HuH-7.5 (cell line): ENCODE measurements around the gene DYNLT2B.
"Not testable (repeated sequence)": the region's sequence is repeated elsewhere in the genome, so short reads cannot be mapped to it uniquely, and the experiment has no call there.

Source experiments
- DNase-seq: peaks from one replicate; pipeline ENCODE4 v3.0.0; 2011; ENCODE audit warnings: low spot score

Gene DYNLT2B

DNA sequence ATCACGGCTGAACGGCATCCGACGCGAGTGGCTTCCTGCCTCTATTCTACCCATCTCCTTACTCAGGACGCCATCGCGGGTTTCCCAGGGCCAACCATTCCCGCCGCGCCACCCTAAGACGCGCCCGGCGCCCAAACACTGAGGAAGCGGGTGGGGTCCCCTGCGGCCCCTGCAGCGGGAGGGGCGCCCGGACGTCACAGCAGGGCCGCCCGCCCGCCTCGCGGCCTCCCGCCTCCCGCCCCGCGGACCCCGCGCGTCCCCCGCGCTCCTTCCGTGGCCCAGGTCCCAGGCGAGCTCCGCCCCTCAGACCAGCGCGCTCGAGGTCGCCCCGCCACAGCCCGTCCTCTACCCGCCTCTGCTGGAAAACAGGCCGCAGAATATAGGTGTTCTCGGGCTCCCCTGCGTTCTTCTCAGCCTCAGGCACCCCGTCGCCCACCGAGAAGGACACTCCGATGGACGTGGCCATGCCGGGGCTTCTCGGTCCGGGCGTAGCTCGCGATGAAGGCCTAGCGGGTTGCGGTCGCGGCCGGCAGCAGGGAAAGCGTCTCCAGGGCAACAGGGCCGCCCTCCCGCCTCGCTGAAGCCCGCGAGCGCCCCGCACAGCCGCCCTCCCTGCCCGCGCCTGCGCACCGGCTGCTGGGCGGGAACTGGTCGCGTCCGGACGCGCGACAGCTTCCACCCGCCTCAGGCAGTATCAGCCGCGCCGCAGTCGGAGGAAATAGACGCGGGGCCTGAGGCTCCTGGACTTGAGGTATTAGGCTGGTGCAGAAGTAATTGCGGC lies at the start of gene DYNLT2B:
Gene DYNLT2B (minus strand): TSS at position 554 of the 781 bp plus-strand sequence. CDS start 88 bp downstream, at position 466.
- DNase-seq: peak; percentile 93

GRCh38 chr3:196365736-196366135 lies 47.7 kb upstream of the DYNLT2B start:
- no peak for DNase-seq

DNA sequence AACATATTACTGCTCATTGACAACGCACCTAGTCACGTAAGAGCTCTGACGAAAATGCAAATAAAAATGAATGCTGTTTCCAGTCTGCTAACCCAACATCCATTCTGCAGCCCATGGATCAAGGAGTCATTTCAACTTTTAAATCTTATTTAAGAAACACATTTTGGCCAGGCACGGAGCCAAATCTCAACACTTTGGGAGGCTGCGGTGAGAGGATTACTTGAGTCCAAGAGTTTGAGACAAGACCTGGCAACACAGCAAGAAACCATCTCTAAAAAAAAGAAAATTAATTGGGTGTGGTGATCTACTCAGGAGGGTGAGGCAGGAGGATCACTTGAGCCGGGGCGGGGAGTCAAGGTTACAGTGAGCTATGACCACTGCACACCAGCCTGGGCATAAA lies 42.5 kb upstream of the DYNLT2B start:
- no peak for DNase-seq

GRCh38 chr3:196358540-196358939 lies 40.5 kb upstream of the DYNLT2B start:
- not testable (repeated sequence) for DNase-seq

DNA sequence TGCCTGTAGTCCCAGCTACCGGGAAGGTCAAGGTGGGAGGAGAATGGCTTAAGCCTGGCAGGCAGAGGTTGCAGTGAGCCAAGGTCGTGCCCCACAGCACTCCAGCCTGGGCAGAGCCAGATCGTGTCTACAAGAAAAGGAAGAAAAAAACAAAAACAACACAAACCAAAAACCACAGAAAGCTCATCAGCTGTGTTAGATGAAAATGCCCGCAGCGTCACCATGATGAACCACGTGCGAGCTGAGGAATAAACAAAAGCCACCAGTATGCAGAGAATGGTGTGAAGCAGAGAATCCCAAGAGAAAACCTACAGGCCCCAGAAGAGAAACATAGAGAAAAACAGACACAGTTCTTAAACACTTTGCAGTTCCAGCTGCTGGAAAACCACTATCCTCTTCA lies 39.9 kb upstream of the DYNLT2B start:
- no peak for DNase-seq

DNA sequence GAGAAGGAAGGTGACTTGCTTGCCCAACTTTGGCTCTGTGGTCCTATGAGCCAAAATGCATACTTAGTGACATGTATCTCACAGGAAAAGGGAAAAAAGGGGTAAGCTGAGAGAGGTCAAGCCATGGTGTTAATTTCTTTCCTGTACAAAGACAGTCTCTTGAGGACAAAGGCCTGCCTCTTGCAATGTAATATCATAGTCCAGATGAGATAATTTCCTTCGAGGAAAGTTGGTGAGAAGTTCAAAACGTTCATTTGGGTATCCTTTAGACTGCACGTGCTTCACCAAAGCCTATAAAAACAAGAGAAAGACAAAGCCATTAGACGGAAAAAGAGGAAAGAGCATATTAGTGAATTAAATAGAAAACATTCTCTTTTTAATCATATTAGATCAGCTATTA lies 38.5 kb upstream of the DYNLT2B start:
- no peak for DNase-seq

GRCh38 chr3:196355668-196356067 lies 37.6 kb upstream of the DYNLT2B start:
- no peak for DNase-seq

DNA sequence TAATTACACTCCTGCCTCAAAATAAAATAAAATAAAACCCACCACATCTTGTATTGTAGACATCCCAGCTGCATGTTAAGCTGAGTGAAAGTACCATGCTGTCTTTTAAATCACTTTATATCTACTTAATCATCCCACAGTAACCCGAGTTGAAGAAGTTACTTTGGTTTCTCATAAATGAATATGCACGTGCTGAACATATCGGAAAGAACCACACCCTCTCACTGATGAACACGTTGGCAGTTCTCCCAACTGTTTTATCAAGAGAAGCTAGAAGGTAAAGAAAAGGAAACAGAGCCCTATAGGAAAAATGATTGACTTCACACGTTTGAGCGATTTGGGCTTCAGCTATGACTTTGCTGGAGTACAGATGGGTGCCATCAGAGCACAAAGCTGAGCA lies 36.1 kb upstream of the DYNLT2B start:
- DNase-seq: no peak

GRCh38 chr3:196351541-196351940 lies 33.5 kb upstream of the DYNLT2B start:
- no peak for DNase-seq

DNA sequence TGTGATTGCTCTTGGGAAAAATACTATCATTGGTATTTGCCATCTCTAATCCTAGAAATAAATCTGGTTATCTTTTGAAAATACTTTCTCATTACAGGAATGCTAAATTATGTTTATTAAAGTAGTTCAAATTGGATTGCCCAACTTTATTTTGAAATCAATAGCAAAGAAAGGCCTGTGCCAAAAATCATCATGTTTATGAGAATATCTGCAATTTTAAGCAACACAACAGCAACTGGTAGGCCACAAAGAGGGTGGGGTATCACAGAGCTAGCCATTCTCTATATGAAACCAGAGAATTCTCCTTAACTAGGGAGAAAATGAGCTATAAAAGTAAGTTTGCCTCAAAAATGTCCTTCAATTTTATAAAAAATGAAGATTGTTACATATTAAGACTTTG lies 32.0 kb upstream of the DYNLT2B start:
- no peak for DNase-seq

DNA sequence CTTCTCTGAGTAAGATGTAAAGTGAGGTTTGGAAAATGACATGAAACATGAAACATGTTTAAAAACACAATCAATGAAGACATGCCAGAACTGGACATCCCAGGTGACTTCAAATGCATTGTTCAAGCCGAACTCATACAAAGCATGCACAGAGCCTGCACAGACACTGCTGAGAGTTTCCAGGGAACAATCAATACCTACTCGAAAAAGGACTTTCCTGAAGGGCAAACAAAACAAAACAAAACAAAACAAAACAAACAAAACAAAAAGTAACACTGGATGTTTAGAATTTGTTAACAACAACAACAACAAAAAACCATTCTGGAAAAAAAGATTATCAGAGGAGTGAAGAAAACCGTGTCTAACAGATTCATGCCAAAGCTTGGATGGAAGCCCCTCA lies 30.7 kb upstream of the DYNLT2B start:
- no peak for DNase-seq

- no peak for DNase-seq
Measured at GRCh38 chr3:196344663-196345062, 26.6 kb upstream of the DYNLT2B start.

DNA sequence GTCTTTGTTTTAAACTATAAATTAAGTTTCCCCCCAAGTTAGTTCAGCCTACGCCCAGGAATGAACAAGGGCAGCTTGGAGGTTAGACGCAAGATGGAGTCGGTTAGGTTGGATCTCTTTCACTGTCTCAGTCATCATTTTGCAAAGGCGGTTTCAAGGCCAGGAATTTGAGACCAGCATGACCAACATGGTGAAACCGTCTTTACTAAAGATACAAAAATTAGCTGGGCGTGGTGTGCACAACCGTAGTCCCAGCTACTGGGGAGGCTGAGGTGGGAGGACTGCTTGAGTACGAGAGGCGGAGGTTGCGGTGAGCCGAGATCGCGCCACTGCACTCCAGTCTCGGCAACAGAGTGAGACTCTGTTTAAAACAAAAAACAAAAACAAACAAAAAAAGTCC lies 25.9 kb upstream of the DYNLT2B start:
- DNase-seq: not testable (repeated sequence)

- DNase-seq: no peak
Measured at GRCh38 chr3:196341137-196341536, 23.1 kb upstream of the DYNLT2B start.

- DNase-seq: no peak
Measured at GRCh38 chr3:196340466-196340865, 22.4 kb upstream of the DYNLT2B start.

DNA sequence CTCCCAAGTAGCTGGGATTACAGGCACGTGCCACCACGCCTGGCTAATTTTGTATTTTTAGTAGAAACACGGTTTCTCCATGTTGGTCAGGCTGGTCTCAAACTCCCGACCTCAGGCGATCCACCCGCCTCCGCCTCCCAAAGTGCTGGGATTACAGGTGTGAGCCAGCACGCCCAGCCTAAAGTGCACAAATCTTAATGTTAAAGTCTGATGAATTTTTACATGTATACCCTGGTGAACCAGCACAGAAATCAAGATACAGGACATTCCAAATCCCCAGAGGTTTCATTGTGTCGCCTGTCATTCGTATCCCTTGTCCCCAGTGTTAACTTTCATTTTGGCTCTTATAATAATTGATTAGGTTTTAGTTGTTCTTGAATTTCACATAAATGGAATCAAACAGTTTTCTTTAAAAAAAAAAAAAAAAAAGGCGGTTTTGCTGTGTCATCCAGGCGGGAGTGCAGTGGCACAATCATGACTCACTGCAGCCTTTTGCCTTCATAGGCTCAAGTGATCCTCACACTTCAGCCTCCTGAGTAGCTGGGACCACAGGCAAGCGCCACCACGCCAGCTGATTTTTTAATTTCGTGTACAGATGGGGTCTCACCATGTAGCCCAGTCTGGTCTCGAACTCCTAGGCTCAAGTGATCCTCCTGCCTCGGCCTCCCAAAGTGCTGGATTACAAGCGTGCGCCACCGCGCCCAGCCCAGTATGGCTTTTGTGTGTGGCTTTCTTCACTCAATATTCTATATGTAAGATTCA lies 21.6 kb upstream of the DYNLT2B start:
- no peak for DNase-seq

- DNase-seq: no peak
Measured at GRCh38 chr3:196339044-196339443, 21.0 kb upstream of the DYNLT2B start.

DNA sequence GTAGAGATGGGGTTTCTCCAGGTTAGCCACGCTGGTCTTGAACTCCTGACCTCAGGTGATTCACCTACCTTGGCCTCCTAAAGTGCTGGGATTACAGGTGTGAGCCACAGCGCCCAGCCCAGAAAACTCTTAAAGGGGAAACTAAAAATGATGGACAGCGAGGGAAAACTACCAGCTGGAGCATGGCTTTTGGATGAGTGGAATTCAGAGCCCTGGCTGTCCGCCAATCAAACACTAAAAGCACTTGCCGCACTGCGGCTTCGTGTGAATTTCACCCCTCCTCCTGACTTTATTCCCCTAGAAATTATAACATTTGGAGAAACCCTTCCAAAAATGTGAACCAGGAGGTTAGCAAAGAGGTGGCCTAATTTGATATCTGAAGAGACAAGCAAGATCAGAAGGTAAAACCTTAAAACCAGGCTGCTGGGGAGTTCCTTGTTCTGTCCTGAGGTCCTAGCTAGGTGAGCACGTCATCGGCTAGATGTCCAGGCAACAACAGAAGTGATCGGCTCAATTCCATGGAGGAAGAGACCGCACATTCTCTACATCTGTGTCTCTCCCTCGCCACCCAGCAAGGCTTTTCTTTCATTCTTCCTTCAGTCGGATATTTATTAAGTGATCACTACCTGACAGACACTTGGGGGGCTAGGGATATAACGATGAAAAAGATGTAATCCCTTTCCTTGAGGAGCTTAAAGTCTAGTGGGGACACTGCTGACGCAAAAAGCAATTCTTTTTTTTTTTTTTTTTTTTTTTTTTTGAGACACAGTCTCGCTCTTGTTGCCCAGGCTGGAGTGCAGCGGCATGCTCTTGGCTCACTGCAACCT lies 18.5 kb upstream of the DYNLT2B start:
- no peak for DNase-seq

DNA sequence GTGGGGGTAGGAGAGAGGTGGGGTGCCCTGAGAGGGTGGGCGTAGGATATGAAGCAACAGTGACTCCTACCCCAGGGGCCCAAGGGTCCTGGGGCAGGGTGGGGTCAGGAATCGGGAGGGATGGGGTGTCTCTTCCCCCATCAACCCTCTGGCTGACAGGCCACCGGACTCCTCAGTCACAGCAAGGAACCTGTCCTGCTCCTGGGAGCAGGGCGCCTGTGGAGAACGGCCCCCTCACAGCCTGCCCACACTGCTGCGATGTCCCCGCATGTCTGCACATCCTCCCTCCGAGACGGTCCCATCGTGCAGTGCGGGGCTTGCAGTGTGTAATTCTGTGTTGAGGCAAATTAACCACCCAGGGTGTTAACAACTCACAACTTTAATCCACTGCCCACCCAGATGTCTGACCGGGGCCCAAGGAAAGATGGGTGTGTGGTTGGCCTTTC lies 17.5 kb upstream of the DYNLT2B start:
- no peak for DNase-seq

GRCh38 chr3:196334982-196335381 lies 16.9 kb upstream of the DYNLT2B start:
- DNase-seq: no peak

DNA sequence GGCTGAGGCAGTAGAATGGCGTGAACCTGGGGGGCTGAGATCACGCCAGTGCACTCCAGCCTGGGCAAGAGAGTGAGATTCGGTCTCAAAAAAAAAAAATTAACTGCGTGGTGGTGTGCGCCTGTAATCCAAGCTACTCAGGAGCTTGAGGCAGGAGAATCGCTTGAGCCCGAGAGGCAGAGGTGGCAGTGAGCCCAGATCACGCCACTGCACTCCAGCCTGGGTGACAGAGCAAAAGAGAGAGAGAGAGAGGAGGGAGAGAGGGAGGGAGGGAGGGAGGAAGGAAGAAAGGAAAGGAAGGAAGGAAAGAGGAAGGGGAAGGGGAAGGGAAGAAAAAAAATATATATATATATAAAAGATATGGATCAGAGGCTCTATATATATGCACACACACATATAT lies 14.1 kb upstream of the DYNLT2B start:
- DNase-seq: no peak

GRCh38 chr3:196327405-196327804 lies 9.4 kb upstream of the DYNLT2B start:
- no peak for DNase-seq

- DNase-seq: no peak
Measured at GRCh38 chr3:196326936-196327335, 8.9 kb upstream of the DYNLT2B start.
